NCI-H226 (cell line): ENCODE results near the gene KLF16.

ENCODE experiments used
- DNase-seq: peaks from one replicate; pipeline ENCODE4 v3.0.0-alpha.2; 2015

The KLF16 gene

DNA sequence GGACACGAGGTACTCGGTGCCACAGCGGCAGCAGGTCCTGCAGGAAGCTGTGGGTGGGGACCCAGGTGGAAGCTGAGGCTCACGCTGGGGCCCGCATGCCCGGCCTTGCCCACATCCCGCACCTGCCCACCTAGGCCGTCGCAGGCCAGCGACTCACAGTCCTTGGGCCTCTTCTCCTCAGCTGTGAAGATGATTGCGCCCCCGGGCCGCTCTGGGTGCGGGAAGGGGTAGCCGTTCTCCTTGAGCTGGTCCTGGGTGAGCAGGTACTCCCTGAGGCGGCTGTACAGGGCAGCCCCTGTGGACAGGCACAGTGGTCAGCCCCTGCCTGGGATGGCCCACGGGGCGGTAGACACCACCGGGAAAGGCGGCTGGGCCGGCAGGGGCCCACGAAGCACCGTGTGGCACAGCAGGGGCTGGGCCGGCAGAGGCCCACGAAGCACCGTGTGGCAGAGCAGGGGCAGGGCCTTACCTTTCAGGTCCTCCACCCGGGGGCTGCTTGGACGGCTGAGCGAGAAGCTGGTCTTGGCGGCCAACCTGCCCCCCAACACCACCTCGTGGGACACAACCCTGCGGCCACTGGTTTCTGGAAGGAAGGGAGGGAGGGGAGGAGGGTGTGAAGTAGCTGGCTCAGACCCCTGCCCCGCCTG, 44.7 kb downstream of the KLF16 start:
- no peak for DNase-seq

DNA sequence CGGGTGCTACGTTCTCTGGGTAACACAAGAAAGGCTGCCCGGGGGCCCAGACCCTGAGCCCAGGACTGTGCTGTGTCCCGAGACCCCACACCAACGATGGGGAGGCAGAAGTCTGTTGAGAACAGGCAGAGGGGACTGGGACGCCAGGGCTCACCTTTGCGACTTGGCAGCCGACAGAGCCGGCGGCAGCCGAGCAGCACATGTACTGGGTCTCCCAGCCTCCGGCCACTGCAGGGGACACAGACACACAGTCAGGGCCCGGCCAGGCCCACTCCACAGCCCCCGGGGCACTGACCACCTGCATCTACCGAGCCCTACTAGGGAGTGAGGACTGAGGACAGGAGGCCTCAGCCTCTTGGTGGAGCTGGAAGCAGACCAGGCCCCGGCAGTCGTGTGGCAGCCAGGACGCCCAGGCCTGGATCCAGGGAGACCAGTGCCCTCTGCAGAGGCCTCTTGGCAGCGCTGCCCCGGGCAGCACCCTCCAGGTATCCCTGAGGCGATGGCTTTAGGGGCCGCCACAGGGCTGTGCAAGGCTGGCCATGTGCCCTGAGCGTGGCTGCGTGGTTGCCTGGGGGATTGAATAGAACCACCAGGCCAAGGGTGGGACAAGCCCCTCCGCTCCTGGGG, 45.7 kb downstream of the KLF16 start:
- no peak for DNase-seq

DNA sequence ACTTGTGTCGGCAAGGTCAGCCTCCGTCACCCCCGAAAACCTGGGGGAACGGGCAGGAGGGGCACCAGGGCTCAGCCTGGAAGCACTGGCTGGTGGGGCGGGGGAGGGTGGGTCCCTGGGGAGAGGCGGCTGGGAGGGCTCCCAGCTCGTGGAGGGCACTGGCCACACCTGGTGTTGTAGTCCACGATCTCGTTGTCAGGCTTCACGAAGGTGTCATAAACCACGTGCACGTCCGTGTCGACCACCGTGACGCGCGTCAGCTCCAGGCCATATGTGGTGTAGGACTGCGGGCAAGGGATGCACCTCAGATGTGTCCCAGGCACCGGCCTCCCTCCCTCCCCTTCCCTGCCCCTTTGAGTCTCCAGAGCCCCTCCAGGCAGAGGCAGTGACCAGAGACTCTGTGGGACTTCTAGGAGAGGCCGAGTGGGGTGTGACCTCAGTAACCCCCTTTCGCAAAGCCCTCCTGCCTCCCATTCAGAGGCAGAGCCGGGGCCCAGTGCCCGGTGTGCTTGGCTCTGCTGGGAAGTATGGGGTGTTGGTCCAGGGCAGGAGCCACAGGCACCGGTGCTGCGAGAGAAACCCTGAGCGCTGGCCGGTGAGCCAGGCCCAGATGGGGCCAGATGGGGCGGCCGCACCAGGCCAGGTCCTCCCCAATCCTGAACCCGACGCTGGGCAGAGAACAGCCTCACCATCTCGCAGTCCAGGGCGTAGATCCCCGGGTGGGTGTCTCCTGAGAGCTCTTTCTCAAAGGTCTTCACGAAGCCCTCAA, 46.7 kb downstream of the KLF16 start:
- no peak for DNase-seq

DNA sequence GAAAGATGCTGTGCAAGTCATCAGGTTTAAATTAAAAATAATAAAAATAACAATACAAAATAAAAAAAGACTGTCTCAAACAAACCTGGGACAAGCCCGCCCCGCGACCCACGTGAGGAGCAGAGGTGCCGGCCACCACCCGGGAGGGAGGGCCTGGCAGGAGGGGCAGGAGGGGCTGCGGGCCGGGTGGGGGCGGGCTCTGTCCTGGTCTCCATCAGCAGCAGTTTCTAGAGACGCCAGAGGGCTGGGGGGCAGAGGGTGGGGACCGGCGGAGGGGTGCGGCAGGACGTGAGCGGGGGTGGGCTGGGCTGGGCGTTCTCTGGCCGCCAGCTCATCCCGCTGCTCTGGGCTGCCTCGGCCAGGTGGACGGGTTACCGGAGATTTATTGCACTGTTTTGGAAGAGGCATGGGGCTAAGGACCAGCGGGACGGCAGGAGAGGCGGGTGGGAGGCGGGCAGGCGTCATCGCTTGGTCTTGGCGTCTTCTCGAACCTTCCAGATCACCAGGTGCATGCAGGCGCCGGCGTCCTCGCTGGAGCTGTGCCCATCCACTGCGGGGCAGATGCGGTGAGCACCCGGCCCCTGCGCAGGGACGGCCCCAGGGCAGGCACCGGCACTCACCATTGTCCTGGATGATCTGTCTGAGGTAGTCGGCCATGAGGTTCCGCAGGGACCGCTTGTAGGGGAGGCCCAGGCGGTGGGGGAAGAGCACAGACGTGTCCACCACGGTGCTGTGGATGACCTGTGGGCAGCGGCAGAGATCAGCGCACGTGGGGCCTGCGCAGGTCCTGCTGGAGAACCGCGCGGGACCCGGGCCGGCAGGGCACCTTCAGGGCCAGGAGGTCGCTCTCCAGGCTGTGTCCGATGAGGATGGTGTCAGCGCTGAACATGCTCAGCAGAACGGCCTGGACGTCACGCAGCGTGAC, 47.5 kb downstream of the KLF16 start:
- DNase-seq = no peak

DNA sequence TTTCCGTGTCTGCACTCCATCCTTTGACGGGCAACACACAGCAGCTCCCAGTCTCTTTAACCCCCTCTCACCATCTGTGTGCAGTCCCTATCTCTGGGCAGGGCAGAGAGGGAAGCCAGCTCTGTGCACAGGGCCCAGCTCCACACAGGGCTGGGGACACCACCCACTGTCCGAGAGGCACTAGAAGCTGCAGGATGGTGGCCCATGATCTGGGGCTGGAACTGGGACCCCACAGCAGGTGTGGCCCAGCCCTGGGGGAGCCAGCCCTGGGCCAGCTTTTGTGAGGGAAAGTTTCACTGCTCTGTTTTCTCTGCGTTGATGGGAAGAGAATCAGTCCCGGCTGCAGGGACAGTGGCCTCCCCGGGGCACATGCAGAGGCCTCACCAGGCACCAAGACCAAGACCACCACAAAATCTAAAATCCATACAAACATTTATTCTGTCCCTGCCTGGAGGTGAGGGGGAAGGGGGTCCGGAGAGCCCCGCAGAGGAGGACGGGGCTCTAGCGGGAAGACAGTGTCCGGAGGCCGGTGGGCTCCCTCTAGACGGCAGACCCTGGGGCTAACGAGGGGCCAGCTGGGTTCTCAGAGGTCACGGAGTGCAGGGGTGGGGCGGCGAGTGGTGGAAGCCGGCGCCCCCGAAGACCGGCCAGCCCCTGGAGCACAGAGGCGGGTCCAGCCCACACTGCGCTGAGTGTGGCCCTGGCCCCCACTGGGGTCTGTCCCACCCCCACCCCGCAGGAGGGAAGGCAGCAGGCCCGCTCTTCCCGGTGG, 48.4 kb downstream of the KLF16 start:
- DNase-seq = no peak

DNA sequence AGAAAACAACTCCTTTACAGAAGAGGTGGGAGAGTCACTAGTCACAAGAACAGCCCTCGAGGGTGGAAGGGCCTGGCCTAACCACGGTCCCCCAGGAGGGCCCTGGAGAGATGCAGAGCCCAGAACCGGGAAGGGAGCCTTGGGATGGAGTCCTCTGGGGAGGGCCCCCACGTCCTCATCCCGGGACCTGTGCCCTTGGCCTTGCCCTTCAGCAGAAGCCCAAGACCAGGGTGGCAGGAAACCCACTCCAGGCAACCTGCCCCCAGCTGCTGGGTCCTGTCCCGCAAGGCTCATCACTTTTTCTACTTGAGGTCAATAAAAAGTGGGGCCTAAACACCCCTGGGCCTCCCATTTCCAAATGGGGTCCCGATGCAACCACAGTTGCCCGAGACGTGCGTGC, 49.0 kb downstream of the KLF16 start:
- no peak for DNase-seq

DNA sequence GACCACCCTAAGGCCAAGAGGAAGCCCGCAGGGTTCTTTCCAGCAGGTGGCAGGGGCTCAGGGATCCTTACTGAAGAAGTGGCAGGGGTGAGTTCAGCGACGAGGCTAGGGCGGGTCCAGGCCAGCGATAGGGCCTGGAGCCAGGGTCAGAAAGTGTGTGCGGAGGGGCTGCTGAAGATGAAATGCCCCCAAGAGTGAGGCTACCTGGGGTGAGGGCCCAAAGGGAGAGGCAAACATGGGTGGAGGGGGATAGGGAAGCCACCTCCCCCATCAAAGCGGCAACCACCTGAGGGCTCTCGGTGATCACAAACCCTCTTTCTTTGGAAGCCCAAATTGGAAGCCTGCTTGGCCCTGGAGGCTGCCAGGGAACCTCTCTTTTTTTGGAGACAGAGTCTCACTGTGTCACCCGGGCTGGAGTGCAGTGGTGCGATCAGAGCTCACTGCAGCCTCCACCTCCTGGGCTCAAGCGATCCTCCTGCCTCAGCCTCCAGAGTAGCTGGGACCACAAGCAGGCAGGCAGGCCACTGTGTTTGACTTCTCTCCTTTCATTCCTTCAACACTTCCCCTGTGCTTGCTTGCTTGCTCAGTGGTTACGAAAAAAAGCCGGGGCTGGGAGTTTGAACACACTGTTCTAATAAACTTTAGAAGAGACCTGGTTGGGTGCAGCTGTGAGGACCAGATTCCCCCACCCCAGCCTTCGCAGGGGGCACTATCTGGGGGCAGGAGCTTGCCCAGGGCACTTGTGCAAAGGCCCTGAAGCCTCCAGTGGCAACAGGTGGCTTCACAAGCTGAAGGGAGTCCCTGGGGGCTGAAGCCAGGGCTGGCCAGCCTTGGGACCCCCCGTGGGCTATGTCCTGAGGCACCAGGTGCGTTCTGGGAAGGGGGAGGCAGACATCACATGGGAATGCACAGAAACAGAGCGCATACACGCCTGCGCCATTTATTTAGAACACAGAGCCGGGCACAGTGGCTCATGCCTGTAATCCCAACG, 49.9 kb downstream of the KLF16 start:
- DNase-seq = no peak

DNA sequence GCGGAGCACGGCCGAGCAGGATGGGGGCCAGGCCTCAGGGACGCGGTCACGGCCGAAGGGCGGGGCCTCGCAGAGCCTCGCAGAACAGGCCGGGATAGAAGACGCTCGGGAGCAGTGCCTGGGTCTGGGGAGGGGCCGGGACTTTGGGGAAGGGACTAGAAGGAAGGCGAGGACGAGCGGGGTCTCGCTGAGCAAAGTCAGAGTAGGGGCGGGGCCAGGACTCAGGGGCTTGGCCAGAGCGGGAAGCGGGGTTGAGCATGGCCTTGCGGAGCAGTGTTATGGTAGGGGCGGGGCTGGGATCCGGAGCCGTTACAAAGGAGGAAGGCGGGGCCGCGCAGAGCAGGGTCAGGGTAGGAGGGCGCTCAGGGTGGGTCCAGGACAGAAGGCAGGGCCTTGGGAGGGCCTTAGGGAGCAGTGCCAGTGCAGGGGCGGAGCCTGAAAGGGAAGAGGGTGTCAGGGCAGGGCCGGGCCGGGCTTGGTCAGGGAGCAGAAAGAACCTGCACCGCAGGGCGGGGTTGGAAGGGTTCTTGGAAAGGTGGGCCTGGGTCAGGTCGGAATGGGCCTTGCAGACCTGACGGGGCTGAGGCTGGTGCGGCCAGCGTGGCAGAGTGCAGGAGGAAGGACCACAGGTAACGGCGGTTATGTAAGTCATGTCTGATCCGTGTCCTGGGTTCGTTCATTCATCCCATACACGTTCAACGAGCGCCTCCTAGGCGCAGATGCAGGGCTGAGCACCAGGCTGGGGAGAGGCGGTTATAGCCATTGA, 50.8 kb downstream of the KLF16 start:
- DNase-seq = peak; percentile 97

DNA sequence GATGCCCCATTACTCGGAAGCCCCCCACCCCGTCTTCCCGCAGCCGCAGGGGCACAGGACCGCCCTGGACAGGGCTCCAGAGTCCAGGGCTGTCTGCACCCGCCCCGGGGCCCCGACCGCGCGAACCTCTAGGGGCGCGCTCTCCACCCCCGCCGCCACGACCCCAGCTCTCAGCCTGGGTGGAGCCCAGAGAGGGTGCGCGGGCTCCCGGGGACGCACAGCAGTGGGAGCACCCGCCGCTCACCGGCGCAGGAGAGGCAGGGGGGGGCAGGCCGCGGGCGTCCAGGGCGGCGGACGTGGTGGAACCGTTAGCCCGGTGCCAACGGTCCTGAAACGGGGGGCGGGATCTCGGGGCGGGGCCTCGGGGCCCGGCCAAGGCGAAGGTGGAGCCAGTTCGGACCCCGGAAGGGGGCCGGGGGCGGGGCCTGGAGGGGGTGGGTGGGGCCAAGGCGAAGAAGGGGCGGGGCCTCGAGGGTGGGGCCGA, 51.4 kb downstream of the KLF16 start, which contains the start of gene ATP8B3:
Gene ATP8B3, minus strand, starts transcription at position 335 of the 484 bp plus-strand sequence. CDS start 540 bp downstream, outside the sequence.
- no peak for DNase-seq

DNA sequence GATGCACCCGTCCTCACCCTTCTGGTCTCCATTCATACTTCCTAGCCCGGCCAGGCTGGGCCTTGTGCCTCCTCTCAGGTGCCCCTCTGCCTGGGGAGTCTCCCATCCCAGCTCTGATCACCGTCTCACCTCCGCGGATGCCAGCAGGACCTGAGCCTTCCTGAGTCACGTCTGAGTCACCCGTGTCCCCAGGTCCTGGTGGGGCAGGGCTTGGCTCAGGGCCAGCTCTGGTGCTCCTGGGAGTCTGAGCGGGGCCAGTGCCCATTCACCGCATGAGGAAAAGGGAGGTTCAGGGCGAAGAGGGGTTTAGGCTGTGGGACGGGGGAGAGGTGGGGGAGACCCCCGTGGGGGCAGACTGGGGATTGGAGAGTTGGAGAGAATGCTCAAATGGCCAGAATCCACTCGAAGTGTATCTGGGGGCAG, 51.9 kb downstream of the KLF16 start:
- peak; percentile 49 for DNase-seq

DNA sequence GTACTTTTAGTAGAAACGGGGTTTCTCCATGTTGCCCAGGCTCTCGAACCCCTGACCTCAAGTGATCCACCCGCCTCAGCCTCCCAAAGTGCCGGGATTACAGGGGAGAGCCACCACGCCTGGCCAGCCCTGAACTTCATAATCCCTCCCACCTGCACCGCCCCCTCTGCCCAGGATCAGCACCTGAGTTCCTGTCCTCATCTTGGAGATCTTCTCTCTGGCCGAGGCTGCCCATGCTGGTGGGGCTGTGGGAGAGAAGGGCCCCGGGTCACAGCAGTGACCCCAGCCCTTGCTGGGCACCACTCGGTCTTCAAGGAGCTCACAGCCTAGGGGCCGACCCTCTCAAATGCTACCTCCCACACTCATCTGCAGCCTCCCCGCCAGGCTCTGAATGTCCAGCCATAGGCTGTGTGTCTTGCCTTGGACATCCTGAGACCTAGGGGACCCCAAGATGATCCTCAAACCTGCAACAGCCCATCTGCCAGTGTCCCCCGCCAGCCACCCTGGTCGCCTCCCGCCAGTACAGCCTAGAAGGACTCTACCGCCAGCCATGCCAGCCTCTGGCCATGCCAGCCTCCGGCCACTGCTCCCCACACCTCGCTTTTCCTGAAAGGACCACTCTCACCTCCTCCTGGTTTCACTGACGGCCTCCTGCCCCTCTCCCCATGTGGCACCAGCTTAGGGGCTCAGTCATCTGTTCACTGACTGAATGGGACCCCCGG, 52.8 kb downstream of the KLF16 start:
- no peak for DNase-seq

DNA sequence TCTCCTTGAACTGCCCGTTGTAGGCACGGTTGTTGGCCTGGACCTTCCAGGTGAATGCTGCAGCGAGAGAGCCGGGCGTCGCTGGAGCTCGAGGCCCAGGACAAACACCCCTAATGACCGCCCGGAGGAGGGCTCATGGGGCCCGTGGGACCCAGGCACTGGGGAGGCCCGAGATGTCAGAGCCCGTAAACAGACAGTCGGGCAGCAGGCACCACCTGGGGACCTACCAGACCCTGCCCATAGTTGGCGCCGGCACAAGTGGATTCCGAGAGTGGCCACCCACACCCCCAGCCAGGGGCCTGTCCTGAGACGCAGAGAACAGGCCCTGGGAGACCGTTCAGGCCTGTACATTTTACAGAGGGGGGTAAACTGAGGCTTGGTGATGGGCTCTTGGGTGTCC, 53.7 kb downstream of the KLF16 start:
- DNase-seq = no peak

DNA sequence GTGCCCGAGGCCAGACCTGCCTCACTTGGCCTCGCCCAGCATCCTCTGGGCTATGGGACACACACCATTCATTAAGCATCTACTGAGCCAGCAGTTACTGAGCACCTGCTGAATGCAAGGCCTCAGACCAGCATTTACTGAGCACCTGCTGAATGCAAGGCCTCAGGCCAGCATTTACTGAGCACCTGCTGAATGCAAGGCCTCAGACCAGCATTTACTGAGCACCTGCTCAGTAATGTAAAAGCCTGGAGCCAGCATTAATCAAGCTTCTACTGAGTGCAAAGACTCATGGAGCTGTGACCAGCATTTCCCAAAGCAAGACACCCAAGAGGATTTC, 55.0 kb downstream of the KLF16 start:
- DNase-seq = no peak

DNA sequence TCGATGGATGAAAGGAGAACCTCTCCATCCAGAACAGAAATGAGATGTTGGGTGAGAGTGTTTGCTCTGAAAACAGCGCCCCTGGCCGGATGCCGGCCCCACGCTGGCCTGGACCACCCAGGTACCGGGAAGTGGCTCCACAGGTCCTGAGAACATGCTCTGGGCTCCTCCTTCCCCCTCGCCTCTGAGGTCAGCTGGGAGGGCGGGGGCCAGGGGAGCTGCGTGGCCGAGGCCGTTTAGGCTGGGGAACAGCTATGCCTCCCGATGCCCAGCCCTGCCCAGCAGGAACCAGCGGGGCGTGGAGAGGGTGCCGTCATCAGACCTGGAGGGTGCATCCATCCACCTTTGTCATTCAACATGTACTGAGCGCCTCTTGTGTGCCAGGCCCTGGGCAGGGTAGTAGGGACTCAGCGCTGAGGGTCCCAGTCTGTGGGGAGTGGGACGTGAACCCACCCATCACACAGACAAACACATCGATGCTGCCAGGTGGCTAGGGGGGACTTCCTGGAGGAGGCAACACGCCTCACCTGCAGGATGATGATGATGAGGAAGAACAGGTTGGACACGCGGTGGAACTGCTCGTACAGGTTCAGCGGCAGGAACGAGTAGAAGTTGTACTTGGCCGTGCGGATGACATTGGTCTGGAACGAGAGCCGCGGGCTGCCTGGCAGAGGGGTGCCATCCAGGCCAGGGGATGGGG, 55.5 kb downstream of the KLF16 start:
- DNase-seq = no peak

DNA sequence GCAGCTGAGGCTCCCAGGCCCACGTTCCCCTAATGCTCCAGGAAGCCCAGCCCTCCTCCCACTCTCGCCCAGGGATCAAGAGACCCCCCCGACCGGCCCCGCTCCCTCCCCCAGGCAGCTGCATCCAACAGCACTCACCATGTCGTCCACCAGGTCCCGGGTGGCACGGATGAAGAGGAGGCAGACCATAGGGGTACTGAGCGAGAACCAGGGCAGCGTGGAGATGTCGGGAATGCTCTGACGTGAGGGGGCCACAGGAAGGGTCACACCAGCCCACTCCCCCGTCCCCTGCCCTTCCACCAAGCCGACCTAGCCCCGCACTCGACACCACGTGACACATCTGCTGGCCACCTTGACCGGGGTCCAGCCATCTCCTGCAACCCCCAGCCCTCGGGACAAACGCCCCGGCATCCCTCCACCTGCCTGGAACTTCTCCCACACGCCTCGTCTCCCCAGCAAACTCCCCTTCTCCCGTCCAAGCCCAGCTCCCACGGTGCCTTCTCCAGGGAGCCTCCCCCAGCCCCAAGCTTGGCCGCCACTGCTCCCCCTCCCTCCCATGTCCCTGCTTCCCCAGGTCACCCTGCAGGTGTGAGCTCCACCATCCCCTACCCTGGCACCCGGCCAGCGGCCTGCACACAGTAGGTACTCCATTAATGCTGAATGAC, 56.2 kb downstream of the KLF16 start:
- DNase-seq = no peak

DNA sequence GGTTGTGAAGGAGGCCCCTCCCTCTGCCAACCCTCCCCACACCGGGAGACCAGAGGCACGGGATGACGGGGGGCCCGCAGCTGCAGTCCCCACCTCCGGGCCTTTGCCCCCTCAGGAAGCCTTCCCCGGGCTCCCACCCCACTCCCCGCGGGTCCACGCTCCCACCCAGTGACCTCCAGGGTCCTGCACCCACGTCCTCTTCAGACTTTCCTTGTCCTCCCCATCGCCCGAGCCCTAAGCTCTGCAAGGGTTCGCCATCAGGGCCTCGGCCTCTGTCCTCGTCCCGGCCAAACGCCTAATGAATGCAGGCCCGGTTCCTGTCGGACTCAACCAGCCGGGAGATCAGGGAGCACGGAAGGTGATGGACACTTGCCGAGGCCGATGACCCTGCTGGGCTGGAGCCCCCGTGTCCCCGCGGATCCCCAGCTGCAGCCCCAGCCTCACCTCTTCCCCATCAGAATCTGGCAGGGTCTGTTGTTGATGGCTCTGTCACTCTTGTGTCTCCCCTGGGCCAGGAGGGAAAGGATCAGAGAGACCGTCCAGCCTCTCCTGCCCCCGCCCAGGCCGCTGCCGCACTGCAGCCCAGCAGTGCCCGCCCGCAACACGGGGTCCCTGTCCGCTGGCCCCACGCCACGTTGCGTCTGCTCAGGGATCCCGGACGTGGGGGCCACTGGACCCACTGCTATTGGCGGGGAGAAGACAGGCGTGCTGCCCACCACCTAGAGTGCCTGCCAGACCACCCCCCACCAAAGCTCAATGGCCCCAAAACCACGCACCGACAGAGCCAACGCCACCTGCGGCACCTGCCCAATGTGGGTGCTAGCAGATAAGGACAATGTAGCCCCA, 57.0 kb downstream of the KLF16 start:
- no peak for DNase-seq
